GM12801 (cell line): ENCODE results near the gene SH3PXD2B.

Experiments used
- CTCF ChIP-seq: IDR thresholded peaks from one replicate; pipeline ENCODE4 v1.5.1; 2011; ENCODE audit warnings: control low read depth; ENCODE audit not compliant: insufficient read length; ENCODE audit errors: extremely low read depth

The SH3PXD2B gene

DNA sequence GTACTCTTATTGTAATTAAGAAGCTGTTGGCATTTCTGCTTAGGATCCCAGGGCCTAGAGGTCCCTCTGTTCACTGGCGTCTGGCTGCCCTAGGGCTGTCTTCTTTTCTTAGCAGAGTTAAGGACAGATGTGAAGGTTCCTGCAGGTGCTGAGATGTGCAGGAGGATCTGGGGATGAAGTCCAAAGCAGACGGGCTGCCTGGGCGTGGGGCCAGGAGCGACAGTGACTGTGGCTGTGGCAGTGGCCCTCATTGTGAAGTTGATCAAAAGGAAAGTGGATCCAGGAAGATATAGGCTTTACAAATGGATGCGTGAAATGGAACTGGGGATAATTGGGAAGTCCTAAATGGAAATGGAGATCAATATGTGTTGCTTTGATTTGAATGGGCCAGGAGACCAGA is 19.1 kb upstream of the SH3PXD2B start:
- TF ChIP-seq CTCF: no peak

- TF ChIP-seq CTCF: no peak
These were observed 15.4 kb upstream of the SH3PXD2B start for GRCh38 chr5:172469697-172470096.

DNA sequence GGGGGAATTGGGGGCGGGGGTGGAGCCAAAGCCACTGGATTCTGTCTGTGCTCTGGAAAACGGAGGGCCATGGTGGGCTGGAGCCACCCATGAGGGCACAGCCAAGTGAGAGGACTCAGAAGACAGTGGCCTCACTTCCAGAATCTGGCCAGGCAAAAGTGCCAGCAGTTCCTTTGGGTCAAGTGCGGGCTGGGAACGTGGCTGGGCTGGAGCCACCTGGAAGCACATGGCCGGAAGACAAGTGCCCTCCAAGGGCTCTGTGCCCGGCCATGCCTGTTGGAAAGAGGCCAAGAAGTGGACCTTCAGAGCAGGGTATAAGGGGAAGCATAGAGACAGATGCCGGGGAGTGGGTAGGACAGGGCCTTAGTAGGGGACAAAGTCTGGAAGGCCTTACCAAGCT is 11.7 kb upstream of the SH3PXD2B start:
- TF ChIP-seq CTCF: no peak

DNA sequence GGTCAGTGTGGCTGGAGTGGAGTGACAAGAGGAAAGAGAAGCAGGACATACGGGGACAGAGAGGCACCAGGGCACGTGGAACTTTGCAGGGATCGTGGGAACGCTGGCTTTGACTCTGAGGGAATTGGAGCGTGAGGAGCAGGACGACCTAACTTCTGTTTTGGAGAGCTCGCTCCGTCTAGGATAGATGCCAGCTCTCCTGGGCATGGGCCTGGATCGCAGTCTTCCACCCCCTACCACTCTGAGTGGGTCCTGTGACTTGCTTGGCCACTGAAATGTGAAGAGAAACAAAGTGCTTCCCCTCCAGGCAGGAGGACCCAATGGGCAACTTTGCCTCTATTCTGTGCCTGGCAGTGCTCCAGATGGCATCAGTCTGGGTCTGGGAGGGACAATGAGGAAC is 8.7 kb upstream of the SH3PXD2B start:
- no peak for TF ChIP-seq CTCF

- TF ChIP-seq CTCF: no peak
These were observed 5.4 kb upstream of the SH3PXD2B start for GRCh38 chr5:172459783-172460165.

DNA sequence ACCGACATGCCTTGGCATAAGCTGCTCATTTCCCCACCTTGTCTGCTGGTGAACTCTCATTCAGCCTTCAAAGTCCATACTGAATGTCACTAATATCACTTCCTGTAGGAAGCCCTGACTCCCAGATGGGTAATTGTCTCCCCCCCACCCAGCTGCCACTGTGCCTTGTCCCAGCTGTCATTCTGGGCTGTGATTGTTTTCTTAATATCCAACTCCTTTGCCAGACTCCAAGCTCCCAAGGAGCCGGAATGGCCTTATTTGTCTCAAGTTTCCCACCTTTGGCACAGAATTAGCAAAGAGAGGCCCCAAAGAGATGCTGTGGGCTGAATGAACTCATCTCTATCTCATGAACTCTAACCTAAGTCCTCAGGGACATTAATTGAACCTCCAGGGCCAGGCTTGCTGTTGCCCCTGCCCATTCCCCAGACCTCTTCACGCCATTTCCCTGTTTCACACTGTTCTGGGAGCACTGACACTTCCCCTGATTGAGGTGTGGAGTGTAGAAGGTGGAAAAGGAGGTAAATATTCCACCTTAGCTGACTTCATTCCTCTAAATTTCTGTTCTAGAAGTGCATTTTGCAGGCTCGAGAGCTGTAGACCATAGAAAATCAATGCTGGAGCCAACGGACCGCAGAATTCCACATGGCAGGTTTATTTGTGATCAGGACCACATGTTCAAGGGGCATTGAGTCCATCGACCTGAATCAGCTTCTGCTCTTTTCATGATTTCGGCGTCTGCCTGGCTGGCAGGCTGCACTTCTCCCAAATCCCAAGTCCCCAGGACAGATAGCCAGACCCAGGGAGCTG is 4.9 kb upstream of the SH3PXD2B start:
- no peak for TF ChIP-seq CTCF

- no peak for TF ChIP-seq CTCF
These were observed 1.9 kb upstream of the SH3PXD2B start for GRCh38 chr5:172456076-172456722.
